ENCODE data around the gene OTX2. TPM values are rescaled to one million over a fixed set of nuclear protein-coding genes. Genes with fewer than 3 reads are reported as not detected.
A peak's percentile ranks its signal among the peaks of the same experiment; 100 is the strongest.

The OTX2 gene
- total and polyA plus RNA-seq, 2 experiments from 2014 or later = 16.5 to 23.9 TPM

DNA sequence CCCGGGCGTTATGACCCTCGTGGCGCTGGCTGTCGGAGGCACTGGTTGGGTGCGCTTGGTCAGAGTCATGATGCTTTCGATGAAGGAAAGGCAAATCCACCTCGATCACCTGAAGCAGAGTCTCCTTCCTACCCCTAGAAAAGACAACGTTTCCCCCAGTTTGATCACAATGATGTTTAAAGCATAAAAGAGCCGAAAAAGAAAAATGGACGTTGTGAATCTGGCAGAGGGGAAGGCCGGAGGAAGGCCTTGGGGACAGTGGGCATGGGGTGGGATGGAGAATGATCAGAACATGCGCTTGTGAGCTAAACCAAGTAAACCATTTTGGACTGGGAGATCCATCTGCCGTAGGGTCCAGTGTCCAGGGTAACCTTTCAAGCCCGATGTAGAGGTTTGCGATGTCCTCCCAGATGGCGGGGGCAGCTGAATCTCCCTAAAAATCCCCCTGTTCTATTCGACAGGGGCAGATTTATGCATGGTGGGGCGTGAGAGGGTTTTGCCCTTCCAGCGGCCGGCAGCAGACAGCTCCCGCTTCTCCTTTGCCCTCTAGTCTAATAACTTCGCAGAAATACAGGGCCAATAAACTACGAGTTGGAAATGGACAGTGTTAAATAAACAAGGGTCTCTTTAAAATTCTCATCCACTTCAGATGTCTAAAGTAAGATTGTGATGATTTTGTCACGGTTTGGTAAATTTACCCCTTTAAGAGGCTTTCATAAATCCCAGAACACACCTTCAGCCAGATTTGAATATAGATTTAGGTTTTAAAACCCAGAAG, 2.3 kb upstream of the OTX2 start:
- ATAC-seq = peak; percentile 2
- H3K27ac Mint-ChIP-seq = no peak overlapping the region
- H3K4me3 Mint-ChIP-seq = peak overlapping the region; percentile 61
- Histone ChIP-seq H2AFZ (no peak overlapping the region), H3K27me3 (ENCODE audit: insufficient read depth) (peaks cover 100% of the 10 kb centered on the region), H3F3A (replicated peaks; ENCODE audit: low read depth) (peaks cover 16% of the 10 kb centered on the region), H3K79me2 (replicated peaks; ENCODE audit: insufficient read depth) (no peaks in the 10 kb centered on the region), H3K9me2 (ENCODE audit: insufficient read depth) (no peaks in the 10 kb centered on the region), H3K36me3 (ENCODE audit: insufficient read depth) (no peaks in the 10 kb centered on the region), H3K4me2 (peak overlapping the region; percentile 89), H3K27ac (ENCODE audit: low read depth) (no peak overlapping the region), H4K20me1 (replicated peaks; ENCODE audit: insufficient read depth) (no peaks in the 10 kb centered on the region), H3K4me1 (ENCODE audit: insufficient read depth) (peaks cover 66% of the 10 kb centered on the region), H3K4me3 (peak overlapping the region; percentile 61)
- TF ChIP-seq JUNB (IDR thresholded peaks at IDR 0.05; ENCODE audit: unreplicated experiment) (no peak), EZH2 (IDR thresholded peaks at IDR 0.05; ENCODE audit: low read depth, unreplicated experiment) (peak; percentile 83)
- peaks cover 65% of the 10 kb centered on the region for H3K4me1 Mint-ChIP-seq
- no peaks in the 10 kb centered on the region; the same call in 2 of the 3 replicates for H3K9me3 Mint-ChIP-seq
- no peak for DNase-seq (ENCODE audit: low spot score)
- H3K27me3 Mint-ChIP-seq (ENCODE audit: insufficient read depth, low read depth, poor library complexity) = peaks cover 96% of the 10 kb centered on the region
- no peaks in the 10 kb centered on the region for H3K36me3 Mint-ChIP-seq (ENCODE audit: low read depth)

DNA sequence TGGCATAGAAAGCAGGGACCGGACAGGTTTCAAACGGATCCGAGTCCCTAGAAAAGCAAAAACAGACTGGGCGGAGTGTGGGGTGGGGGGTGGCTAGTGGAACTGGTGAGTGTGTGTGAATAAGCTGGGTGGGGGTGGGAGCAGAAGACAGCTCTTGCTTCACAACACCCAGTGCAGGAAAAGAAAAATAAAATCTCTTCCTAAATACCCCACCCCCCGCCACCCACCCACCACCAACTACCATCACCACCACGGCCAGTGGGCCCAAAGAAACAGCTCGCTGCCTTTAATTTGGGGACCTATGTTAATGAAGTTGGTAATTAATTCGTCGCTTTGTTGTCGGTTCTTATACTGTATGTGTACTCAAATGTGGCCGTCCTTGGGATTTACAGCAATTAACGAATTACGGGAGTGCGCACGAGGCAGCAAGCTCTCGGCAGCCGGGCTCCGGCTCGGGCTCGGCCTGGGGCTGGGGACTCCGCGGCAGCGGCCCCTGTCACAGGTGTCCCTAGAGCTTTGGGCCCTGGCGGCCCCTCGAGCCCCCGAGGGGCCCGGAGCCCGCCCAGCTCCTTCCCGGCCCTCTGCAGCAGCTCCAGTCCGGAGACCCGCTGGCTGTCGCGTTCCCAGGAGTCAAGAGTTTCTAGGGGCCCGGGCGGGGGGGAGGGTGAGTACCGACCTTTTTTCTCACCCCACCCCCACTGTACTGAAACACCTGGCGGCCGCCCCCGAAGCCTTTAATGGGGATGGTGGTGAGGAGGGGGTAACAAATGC, 1.5 kb upstream of the OTX2 start:
- no peak overlapping the region for H3K27ac Mint-ChIP-seq
- H3K36me3 Mint-ChIP-seq (ENCODE audit: low read depth) = no peaks in the 10 kb centered on the region
- peak; percentile 9 for ATAC-seq
- H4K20me1 ChIP-seq (replicated peaks; ENCODE audit: insufficient read depth) = no peaks in the 10 kb centered on the region
- H3K27ac ChIP-seq (ENCODE audit: low read depth) = no peak overlapping the region
- H3K4me1 Mint-ChIP-seq = peaks cover 68% of the 10 kb centered on the region
- peaks cover 71% of the 10 kb centered on the region for H3K4me1 ChIP-seq (ENCODE audit: insufficient read depth)
- H3K9me3 Mint-ChIP-seq = no peaks in the 10 kb centered on the region; the same call in 2 of the 3 replicates
- no peak overlapping the region for H2AFZ ChIP-seq
- H3K36me3 ChIP-seq (ENCODE audit: insufficient read depth) = no peaks in the 10 kb centered on the region
- H3K79me2 ChIP-seq (replicated peaks; ENCODE audit: insufficient read depth) = no peaks in the 10 kb centered on the region
- no peak for TF ChIP-seq JUNB (IDR thresholded peaks at IDR 0.05; ENCODE audit: unreplicated experiment)
- TF ChIP-seq EZH2 (IDR thresholded peaks at IDR 0.05; ENCODE audit: low read depth, unreplicated experiment) = peak; percentile 69
- no peak for TF ChIP-seq STAT1 (IDR thresholded peaks at IDR 0.05; ENCODE audit: unreplicated experiment)
- TF ChIP-seq, protein P1, sequence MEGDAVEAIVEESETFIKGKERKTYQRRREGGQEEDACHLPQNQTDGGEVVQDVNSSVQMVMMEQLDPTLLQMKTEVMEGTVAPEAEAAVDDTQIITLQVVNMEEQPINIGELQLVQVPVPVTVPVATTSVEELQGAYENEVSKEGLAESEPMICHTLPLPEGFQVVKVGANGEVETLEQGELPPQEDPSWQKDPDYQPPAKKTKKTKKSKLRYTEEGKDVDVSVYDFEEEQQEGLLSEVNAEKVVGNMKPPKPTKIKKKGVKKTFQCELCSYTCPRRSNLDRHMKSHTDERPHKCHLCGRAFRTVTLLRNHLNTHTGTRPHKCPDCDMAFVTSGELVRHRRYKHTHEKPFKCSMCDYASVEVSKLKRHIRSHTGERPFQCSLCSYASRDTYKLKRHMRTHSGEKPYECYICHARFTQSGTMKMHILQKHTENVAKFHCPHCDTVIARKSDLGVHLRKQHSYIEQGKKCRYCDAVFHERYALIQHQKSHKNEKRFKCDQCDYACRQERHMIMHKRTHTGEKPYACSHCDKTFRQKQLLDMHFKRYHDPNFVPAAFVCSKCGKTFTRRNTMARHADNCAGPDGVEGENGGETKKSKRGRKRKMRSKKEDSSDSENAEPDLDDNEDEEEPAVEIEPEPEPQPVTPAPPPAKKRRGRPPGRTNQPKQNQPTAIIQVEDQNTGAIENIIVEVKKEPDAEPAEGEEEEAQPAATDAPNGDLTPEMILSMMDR (conservative IDR thresholded peaks at IDR 0.05; ENCODE audit: low read depth in 2 of 2) = no peak
- TF ChIP-seq ZNF114 (CRISPR knock-in tag; IDR thresholded peaks at IDR 0.05) = no peak
- TF ChIP-seq CREB1 (CRISPR knock-in tag; IDR thresholded peaks at IDR 0.05; ENCODE audit: low read depth) = no peak
- TF ChIP-seq EZH2phosphoT487 (IDR thresholded peaks at IDR 0.05; ENCODE audit: unreplicated experiment) = peak; percentile 56
- peaks cover 92% of the 10 kb centered on the region for H3K27me3 Mint-ChIP-seq (ENCODE audit: insufficient read depth, low read depth, poor library complexity)
- H3K27me3 ChIP-seq (ENCODE audit: insufficient read depth) = peaks cover 98% of the 10 kb centered on the region
- H3K9me2 ChIP-seq (ENCODE audit: insufficient read depth) = no peaks in the 10 kb centered on the region
- peak overlapping the region; percentile 61 for H3K4me3 ChIP-seq
- peak; percentile 75 for DNase-seq (ENCODE audit: low spot score)
- H3K4me2 ChIP-seq = peak overlapping the region; percentile 89
- peaks cover 22% of the 10 kb centered on the region for H3F3A ChIP-seq (replicated peaks; ENCODE audit: low read depth)
- H3K4me3 Mint-ChIP-seq = peak overlapping the region; percentile 93
